Brain microvascular endothelial cell (primary cell): ENCODE measurements around the gene SPRED2.

Source experiments
- DNase-seq: peaks from one replicate; pipeline ENCODE4 v3.0.0-alpha.2; 2020
- H3K27ac ChIP-seq: fragments of 250-450 bp; sonication (Bioruptor Pico); 2 replicates; pipeline ENCODE4 v1.5.1; 2020; ENCODE audit warnings: mild to moderate bottlenecking, moderate library complexity
- H3K27me3 ChIP-seq: fragments of 250-450 bp; sonication (Bioruptor Pico); replicated peaks from 2 replicates; pipeline ENCODE4 v1.5.1; 2020; ENCODE audit warnings: mild to moderate bottlenecking
- H3K36me3 ChIP-seq: fragments of 250-450 bp; sonication (Bioruptor Pico); replicated peaks from 2 replicates; pipeline ENCODE4 v1.5.1; 2020; ENCODE audit warnings: mild to moderate bottlenecking
- H3K4me3 ChIP-seq: 2 replicates; pipeline ENCODE4 v1.5.1; 2011; ENCODE audit warnings: low read depth, mild to moderate bottlenecking, control low read depth, low read length, moderate library complexity
- CTCF ChIP-seq: IDR thresholded peaks from 2 replicates; pipeline ENCODE4 v1.5.1; 2011; ENCODE audit warnings: low read depth, mild to moderate bottlenecking, moderate library complexity, low read length, control low read depth, inconsistent platforms; ENCODE audit errors: missing control alignments
- in situ Hi-C: cut with HindIII; loops from 2 replicates; pipeline ENCODE4 v1.10.0; 2017; ENCODE audit warnings: low sequenced_read_pairs, low pct_ligation_motif_present

Gene SPRED2

GRCh38 chr2:65311049-65311448 is 121.3 kb downstream of the SPRED2 start:
- H3K4me3 ChIP-seq = no peak overlapping the region
- no peak overlapping the region for H3K27ac ChIP-seq
- in situ Hi-C loops = no loop called here
- no peaks in the 10 kb centered on the region for H3K27me3 ChIP-seq
- TF ChIP-seq CTCF = no peak
- peaks cover 57% of the 10 kb centered on the region for H3K36me3 ChIP-seq
- no peak for DNase-seq

GRCh38 chr2:65309699-65310098 is 122.7 kb downstream of the SPRED2 start:
- Histone ChIP-seq H3K27ac (no peak overlapping the region), H3K4me3 (no peak overlapping the region), H3K27me3 (no peaks in the 10 kb centered on the region), H3K36me3 (peaks cover 49% of the 10 kb centered on the region)
- in situ Hi-C loops = no loop called here
- DNase-seq = no peak
- TF ChIP-seq CTCF = no peak

GRCh38 chr2:65305934-65306333 is 126.5 kb downstream of the SPRED2 start:
- peaks cover 13% of the 10 kb centered on the region for H3K36me3 ChIP-seq

GRCh38 chr2:65300761-65301711 is 131.4 kb downstream of the SPRED2 start:
- Histone ChIP-seq H3K36me3 (no peaks in the 10 kb centered on the region), H3K27ac (peak overlapping the region; percentile 80), H3K4me3 (no peak overlapping the region), H3K27me3 (no peaks in the 10 kb centered on the region)
- in situ Hi-C loops = no loop called here
- TF ChIP-seq CTCF = no peak
- DNase-seq = peak; percentile 84

More at GRCh38 chr2:65305934-65306333, 126.5 kb downstream of the SPRED2 start:
- no peaks in the 10 kb centered on the region for H3K27me3 ChIP-seq
- H3K27ac ChIP-seq = no peak overlapping the region
- H3K4me3 ChIP-seq = no peak overlapping the region
- in situ Hi-C loops = no loop called here
- DNase-seq = no peak
- TF ChIP-seq CTCF = no peak

- H3K27ac ChIP-seq = peak overlapping the region; percentile 80
- no peak overlapping the region for H3K4me3 ChIP-seq
- no peaks in the 10 kb centered on the region for H3K36me3 ChIP-seq
- peak; percentile 60 for DNase-seq
- in situ Hi-C loops = no loop called here
- H3K27me3 ChIP-seq = no peaks in the 10 kb centered on the region
- no peak for TF ChIP-seq CTCF
Observed at GRCh38 chr2:65300134-65300760, 132.2 kb downstream of the SPRED2 start.
